NCI-H2171 (cell line): ENCODE measurements around the gene TAF4B.
"Not testable (repeated sequence)": the region's sequence is repeated elsewhere in the genome, so short reads cannot be mapped to it uniquely, and the experiment has no call there.

Experiments used
- DNase-seq: peaks from one replicate; lab custom pipeline; 2025; lab: John Stamatoyannopoulos, UW

The TAF4B gene

DNA sequence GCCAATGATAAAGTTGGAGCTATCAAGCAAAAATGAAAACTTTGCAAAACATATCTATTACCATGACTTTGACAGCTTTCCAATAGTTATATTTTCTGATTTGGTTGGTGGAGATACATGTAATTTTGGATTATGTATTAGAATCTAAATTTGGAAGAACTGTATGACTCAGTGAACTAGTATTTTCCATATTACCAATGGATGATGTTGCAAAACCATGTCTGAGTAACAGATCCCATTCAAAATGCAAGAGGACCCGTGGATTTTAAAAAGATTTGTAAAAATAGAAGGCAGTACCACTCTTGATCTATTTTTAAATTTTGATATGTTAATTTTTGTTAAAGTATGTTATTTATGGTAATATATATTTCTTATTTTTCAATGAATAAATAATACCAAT is 83.0 kb downstream of the TAF4B start:
- DNase-seq: no peak

GRCh38 chr18:26312199-26312598 is 86.0 kb downstream of the TAF4B start:
- DNase-seq: no peak

- no peak for DNase-seq
These were observed 91.2 kb downstream of the TAF4B start for GRCh38 chr18:26317398-26317797.

DNA sequence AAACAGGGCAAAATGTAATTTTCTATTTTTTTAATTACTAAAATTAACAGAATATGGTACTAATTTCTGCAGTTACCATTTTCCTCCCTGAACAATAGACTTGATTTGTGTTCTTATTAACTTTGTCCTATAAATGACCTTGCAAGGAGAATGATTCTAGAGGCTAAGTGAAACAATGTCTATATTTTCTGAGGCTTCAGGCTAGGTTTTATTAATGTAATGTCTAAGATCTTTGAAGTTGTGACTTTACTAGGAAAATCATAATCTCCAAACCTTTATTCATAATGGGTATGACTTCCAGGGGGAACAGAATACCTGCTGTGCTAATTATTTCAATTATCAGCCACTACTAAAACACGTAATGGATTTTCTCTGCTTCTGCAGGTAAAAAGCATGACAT is 94.4 kb downstream of the TAF4B start:
- DNase-seq: no peak

DNA sequence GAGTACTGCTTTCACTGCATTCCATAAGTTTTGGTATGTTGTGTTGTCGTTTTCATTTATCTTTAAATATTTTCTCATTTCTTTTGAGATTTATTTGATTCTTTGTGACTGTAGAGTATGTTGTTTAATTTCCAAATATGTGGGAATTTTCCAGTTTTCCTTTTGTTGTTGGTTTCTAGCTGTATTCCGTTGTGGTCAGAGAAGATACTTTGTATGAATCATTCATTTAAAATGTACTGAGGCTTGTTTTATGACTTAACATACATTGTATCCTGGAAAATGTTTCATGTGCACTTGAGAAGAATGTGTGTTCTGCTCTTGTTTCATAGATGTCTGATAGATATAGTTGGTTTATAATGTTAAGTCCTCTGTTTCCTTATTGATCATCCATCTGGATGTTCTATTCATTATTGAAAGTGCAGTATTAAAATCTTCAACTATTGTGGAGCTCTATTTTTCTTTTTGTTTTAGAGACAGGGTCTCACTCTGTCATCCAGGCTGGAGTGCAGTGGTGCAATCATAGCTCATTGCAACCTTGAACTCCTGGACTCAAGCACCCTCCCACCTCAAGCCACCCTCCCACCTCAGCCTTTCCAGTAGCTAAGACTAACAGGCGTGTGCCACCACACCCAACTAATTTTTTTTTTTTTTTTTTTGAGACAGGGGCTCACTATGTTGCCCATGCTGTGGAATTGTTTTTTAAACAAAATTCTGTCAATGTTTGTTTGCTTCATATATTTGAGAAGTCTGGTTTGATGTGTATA is 96.8 kb downstream of the TAF4B start:
- DNase-seq: no peak

GRCh38 chr18:26325771-26326170 is 99.5 kb downstream of the TAF4B start:
- no peak for DNase-seq

DNA sequence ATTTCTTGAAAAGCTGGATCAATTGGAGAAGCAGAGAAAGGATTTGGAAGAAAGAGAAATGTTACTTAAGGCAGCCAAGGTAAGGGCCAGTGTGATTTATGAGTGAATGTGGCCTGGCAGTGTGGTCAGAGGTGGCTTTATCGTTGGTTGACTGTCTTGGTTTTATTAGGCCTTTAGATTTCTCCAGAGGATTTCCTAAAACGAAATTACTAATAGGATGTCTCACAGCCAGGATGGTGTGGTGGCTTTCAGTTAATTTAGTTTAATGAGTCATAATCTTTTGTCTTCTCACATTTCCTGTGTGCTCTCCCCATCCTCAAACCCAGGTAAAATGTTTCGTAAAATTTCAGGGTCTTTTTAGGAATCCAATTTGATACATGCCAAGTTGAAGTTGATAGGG is 100.8 kb downstream of the TAF4B start:
- no peak for DNase-seq

GRCh38 chr18:26332991-26333390 is 106.7 kb downstream of the TAF4B start:
- DNase-seq: no peak

GRCh38 chr18:26335156-26335555 is 108.9 kb downstream of the TAF4B start:
- DNase-seq: no peak

DNA sequence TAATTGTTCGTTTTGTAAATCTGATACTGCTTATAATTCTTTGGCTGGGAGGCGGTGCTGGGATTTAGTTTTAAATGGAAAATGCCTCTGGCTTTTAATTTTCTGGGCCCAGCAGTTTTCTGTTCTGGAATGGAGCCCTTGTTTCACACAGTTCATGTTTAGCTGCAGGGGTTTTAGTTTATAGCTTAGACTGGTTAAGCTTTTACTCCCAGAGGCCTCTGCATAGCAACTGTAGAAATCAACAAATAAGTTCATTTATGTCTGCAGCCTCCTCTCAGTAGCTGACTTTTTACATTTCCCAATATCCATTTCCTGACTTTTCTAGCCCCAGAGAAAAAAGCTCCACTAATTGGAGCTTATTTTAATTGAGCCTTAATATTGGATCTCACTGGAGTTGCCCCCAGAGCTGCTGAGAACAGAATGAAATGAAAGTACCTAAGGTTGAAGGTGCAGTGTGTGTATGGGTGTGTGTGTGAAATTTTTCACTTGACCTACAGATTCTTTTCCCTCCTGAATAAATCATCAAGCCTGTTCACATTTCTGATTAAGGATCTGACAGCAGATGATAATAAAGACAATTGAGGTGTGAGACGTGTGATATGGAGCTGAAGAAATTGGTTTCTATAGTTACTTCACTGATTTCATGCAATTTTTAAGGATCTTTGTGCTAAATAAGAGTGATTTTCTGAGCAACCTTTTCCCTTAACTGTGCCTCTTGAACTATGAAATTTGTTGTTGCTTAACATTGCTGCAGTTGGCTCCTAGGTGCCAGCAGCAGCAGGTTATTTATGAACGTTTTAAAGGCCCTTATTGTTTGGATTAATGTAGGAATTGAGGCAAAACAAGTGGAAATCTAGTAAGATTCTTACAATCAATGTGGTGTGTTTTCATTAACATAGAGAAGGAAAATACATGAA is 109.6 kb downstream of the TAF4B start:
- DNase-seq: no peak

DNA sequence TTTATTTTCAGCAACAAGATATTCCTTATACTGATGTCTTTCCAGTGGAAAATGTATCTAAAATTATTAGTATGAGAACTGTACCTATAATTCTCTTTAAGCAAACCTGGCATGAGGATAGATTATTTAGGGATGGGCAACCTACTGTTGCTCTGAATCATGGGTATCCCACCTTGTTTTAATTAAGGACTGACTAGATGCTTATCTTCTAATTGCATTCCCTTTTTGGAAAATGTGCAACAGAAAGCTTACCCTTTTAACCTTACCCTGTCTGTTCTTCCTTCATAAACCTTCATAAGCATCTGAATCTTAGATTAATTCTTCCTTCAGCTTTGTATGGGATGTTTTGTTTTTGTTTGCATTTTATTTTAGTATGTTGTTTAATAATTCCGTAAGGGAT is 110.3 kb downstream of the TAF4B start:
- no peak for DNase-seq

DNA sequence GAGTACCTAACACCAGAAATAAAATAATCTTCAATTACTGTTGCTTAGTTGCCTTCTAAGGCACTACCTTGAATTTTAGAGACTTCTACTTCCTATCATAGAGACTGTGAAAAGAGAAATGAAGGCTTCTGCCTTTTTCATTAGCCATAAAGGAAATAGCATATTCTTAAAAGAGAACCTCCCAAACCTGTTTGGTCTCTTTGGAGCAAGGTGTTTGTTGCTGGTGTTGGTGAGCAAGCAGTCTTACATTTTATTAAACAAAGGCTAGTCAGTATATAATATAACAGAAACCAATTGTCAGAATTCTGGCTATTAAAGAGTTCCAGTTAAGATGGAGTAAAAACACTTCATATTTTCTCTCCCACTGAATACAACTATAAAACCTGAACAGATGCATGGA is 116.4 kb downstream of the TAF4B start:
- DNase-seq: no peak

DNA sequence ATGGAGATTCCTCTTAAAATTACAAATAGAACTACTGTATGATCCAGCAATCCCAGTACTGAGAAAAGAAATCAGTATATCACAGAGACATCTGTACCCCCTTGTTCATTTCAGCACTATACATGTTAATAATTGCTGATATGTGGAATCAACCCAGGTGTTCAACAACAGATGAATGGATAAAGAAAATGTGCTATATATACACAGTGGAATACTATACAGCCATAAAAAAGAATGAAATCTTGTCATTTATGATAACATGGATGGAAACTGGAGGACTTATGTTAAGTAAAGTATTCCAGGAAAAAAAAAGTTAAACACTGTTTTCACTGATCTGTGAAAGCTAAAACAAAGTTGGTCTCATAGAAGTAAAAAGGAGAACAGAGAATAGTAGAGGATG is 124.7 kb downstream of the TAF4B start:
- no peak for DNase-seq

DNA sequence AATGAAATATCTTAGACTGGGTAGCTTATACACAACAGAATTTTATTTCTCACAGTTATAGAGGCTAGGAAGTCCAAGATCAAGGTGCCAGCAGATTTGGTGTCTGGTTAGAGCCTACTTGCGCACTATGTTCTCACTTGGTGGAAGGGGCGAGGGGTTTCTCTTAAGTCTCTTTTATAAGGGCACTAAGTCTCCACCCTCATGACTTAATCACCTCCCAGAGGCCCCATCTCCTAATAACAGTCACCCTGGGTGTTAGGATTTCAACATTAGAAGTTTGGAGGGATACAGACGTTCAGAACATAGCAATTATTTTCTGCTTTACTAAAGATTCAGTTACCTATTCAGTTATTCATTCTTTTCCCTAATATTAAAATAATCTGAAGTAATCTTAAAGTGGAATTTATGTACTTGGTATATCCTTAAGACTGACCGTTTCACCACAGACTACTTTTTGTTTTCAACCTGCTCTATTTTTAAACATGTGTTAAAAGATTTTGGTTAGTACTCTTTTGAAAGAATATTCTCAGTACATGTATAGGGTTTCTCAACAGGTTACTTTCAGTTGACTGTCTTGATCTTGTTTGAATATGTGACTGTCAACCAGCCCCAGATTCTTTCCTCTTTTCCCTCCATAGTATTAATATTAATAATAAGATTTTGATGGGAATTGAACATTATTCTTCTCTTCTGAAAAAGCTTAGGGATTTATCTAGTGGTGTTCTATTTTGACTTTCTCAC is 130.0 kb downstream of the TAF4B start:
- no peak for DNase-seq

- DNase-seq: no peak
These were observed 131.7 kb downstream of the TAF4B start for GRCh38 chr18:26357960-26358359.

DNA sequence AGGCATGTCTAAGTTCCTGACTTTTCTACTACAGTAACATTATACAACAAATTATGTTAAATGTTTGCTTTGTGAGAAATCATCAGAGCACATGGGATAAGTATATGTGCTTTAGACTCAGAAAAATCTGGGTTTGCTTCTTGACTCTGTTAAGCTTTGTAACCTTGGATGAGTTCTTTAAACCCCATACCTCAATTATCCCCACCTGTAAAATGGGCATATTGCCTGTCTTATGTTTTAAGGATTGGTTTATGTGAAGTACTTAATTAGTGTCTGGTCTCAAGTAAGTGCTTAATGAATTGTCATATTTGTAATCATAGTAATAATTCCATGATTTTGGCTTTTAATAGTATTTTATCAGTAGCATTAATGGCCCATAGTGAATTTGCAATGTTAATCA is 135.8 kb downstream of the TAF4B start:
- no peak for DNase-seq

DNA sequence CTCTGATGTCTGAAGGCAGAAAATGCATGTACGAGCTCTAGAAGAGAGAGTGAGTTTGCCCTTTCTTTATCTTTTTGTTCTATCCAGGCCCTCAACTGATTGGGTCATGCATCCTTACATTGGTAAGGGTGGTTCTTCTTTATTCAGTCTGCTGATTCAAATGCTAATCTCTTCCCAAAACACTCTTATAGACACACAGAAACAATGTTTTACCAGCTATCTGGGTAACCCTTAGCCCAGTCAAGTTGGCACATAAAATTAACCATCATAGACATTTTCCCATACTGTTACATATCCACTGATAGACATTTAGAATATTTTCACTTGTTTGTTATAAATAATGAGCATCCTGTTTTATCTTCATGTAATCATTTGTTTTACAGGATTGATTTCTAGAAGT is 141.2 kb downstream of the TAF4B start:
- no peak for DNase-seq

DNA sequence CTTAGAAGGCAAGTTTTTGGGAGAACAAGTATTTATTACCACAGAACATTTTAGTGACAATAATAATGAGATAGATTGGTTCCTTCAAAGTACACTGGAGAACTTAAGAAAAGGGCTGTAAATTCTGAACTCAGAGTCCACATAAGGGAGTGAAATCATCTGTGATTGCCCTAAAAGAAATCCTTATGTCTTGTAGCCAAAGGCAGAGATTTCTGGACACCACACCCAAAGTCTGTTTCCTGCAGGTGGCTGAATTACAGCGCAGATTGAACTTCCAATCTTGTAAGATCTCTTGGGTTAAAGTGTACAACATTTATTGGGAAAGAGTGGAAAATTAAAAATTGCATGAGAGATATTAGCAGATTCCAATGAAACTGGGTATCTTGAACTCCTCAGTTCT is 143.8 kb downstream of the TAF4B start:
- no peak for DNase-seq

- DNase-seq: no peak
These were observed 149.9 kb downstream of the TAF4B start for GRCh38 chr18:26376105-26376504.

DNA sequence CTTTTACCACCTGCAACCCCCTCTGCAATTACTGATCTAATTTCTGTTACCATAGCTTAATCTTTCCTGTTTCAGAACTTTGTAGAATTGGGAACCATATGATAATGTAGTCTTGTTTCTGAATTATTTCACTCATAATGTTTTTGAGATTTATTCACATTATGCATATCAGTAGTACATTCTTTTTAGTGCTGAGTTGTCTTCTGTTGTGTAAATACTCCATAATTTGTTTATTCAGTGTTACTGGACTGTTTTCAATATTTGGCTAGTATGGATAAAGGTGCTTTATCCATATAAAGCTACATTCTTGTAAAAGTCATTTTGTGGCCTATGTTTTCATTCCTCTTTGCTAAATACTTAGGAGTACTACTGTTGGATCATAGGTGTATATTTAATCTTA is 152.5 kb downstream of the TAF4B start:
- no peak for DNase-seq

DNA sequence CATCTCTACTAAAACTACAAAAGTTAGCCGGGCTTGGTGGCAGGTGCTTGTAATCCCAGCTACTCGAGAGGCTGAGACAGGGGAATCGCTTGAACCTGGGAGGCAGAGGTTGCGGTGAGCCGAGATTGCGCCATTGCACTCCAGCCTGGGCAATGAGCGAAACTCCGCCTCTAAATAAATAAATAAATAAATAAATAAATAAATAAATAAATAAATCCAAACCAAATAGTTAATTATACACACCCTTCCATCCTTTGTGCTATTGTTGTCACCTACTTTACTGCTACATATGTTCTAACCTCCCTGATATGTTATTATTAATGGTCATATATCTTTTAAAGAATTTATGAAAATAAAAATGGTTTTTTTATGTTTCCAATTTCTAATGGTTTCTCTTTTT is 155.3 kb downstream of the TAF4B start:
- DNase-seq: not testable (repeated sequence)

DNA sequence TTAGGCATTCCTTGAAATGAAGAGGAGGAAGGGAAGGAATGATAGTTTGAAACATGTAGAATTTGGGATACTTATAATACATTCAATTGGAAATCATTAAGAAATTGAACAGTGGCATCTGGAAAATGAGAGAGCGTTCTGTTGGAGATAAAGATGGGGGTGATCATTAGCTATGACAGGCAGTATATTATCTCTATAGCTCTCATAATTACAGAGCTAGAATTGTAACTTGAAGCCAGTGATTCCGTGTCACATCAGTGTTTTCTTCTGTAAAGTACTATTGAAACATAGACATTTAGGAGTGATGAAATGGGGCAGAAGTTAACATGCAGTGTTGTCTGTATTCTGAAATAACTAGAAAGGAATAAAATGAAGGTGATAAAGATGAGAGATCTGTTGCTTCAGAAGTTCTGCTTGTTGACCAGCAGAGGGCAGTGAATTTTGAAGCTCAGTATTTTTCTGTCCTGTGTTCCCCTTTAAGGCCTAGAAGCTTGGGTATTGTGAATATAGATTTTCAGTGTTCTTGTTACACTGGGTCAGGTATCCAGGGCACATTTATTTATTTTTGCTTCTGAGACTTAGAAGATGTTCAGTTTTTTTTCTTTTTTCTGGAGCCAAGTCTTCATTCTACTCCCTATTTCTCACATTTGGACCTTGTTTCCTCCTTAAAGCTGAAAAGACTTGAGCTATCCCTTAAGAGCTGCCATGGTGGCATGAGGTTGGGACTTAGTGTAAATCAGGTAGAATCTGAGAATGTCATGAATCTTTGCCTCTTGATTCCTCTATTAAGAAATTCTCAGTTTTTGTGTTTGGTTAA is 157.4 kb downstream of the TAF4B start:
- DNase-seq: peak; percentile 2
